HG03342 (cell line): Measurements from ENCODE around the gene KRTAP1-5.
"Not testable (repeated sequence)": the region's sequence is repeated elsewhere in the genome, so short reads cannot be mapped to it uniquely, and the experiment has no call there.

ENCODE experiments used
- ATAC-seq: cut with Tn5 transposase; IDR thresholded peaks from one replicate; pipeline ENCODE4 v1.9.1; 2021; ENCODE audit warnings: mild to moderate bottlenecking, moderate library complexity; ENCODE audit not compliant: unreplicated experiment

KRTAP1-5 gene

GRCh38 chr17:41009301-41009760 is 17.7 kb downstream of the KRTAP1-5 start:
- no peak for ATAC-seq

DNA sequence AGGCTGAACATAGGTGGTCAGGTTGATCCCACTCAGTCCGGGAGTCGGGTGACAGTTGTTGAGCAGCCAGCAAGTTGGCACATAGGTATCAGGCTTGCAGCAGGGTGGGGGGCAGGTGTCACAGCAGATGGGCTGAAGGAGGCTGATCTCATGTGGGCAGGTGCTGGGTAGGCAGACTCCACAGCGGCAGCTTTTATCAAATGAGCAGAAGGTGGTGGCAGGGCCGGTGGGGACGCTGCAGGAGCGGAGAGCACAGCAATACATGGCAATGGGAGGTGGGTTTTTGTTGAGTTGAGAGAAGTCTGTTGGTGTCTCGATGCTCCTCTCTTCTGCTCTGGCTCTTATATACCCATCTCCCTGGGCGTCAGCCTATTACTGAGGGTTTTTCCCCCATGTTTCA is 18.2 kb downstream of the KRTAP1-5 start, which contains the start of gene KRTAP3-1:
Gene KRTAP3-1, minus strand, starts transcription at position 318 of the 400 bp plus-strand sequence. Its CDS starts 54 bp downstream, at position 264.
- no peak for ATAC-seq

DNA sequence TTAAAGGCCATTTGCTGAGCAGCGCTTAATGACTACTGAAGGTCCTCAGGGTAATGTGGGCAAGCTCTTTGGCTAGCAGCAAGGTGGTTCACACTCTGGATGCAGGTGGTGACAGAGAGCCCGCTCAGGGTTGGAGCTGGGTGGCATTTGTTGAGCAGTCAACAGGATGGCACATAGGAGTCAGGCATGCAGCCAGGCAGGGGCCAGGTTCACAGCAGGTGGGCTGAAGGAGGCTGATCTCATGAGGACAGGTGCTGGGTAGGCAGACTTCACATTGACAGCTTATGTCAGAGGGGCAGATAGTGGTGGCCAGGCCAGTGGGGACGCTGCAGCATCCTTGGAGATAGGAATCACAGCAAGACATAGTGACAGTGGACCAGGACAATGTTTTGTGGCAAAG is 22.6 kb downstream of the KRTAP1-5 start:
- ATAC-seq, result no peak

DNA sequence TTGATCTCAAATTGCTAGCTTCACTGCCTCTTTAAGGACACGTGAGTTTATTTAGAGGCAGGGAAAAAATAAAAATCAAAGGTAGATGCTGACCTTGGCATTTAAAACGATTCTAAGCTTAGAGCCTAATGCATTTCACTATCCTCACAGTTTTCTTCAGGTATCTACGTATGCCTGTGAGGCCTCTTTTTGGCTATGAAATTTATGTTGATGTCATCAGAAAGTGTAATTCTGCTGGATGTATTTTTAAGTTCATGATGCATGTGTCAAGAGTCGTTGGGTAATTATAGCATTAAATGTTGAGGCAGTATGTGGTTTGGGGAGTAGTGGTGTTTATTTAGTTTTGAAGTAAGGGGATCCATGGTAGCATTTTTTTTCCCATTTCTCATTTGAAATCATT is 23.1 kb downstream of the KRTAP1-5 start:
- no peak for ATAC-seq

DNA sequence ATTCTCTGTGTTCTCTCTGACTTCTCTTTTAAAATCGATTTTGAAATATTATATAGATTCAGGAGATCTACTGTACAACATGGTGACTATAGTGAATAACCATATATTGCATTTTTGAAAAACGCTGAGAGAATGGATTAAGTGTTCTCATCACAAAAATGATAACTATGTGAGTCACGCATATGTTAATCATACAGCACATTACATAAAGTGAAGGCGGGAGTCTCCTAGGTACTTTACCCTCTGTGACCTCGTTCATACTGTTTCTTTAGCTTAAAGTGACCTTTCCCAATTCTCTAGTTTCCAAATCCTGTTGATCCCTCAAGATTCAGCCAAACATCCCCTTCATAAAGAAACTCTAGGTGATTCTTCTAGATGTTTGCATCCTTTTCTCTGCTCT is 24.2 kb downstream of the KRTAP1-5 start:
- ATAC-seq, result no peak

DNA sequence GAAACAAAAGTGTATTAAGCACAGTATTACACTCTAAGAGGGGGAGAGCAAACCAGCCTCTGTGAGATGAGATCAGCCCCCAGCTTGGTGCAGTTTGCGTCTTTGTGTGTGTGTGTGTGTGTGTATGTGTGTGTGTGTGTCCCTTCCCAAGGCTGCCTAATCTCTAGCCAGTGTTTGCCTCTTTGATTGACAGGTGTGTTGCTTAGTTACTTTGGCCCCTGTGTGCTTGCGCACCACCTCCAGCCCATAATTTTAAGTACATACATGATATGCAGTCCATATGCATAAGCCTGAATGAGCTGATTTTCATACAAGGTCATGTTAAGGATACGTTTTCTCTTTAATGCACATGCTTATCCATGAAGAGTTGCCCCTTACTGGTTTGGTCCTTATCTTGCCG is 25.2 kb downstream of the KRTAP1-5 start:
- ATAC-seq, result no peak

DNA sequence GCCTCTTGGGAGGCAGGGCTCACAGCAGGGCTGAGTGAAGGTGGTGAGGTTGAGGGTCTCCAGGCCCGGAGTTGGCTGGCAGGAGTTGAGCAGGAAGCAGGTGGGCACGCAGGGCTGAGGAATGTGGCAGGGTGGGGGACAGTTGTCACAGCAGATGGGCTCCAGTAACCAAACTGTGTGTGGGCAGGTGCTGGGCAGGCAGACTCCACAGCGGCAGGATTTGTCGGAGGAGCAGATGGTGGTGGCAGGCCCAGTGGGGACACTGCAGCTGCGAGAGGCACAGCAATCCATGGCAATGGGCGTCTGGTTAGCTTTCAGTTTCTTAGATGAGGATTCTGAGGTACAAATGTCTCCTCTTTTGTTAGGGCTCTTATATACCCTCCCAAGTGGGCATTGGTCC is 27.4 kb downstream of the KRTAP1-5 start, which contains the start of gene KRTAP3-2:
Gene KRTAP3-2, minus strand, starts transcription at position 344 of the 400 bp plus-strand sequence. Its CDS starts 53 bp downstream, at position 291.
- ATAC-seq, result not testable (repeated sequence)

- no peak for ATAC-seq
These were observed 29.6 kb downstream of the KRTAP1-5 start for GRCh38 chr17:40997361-40997760.

DNA sequence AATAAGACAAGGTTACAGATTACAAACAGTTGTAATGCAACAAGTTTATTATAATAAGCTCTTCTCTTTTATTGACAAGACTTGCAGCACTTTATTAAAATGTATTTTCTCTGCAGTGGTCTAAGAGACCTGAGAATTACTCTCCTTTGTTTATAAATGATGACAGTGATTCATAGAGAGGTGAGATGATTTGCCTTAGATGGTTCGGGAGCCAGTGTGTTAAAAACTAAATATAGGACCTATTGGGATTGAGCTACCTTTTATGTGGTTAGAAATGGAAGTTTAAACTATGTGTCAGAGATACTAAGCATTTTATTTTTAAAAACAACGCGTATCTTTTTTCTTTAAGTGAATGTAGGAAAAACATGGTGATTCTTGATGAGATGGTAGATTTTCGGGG is 30.2 kb downstream of the KRTAP1-5 start:
- ATAC-seq, result no peak

GRCh38 chr17:40995116-40995515 is 31.9 kb downstream of the KRTAP1-5 start:
- no peak for ATAC-seq

DNA sequence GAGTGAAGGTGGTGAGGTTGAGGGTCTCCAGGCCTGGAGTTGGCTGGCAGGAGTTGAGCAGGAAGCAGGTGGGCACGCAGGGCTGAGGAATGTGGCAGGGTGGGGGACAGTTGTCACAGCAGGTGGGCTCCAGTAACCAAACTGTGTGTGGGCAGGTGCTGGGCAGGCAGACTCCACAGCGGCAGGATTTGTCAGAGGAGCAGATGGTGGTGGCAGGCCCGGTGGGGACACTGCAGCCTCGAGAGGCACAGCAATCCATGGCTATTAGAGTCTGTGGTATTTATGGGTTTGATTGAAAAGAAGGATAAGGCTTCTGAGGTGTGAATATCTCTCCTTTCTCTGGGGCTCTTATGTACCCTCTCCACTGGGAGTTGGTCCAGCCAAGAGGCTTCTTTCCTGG is 33.2 kb downstream of the KRTAP1-5 start, which contains the start of gene KRTAP3-3:
Gene KRTAP3-3, minus strand, starts transcription at position 326 of the 400 bp plus-strand sequence. Its CDS starts 67 bp downstream, at position 259.
- ATAC-seq, result no peak

DNA sequence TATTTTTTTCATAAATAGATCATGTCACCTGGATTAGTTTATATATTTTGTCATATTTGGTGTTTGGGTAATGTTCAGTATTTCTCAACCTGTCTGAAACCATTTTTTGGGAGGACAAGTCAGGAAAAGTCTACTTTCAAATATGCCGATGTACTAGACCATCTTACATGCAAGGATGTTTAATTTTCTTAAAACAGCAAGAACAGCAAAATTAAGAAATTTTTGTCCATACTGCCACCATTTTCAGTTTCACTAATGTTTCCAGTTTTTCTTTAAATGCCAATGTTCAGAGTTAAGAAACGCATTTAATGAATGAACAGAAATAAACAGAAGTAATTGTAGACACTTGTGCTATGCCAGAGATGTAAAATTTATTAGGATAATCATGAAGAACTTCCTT is 33.9 kb downstream of the KRTAP1-5 start:
- no peak for ATAC-seq

DNA sequence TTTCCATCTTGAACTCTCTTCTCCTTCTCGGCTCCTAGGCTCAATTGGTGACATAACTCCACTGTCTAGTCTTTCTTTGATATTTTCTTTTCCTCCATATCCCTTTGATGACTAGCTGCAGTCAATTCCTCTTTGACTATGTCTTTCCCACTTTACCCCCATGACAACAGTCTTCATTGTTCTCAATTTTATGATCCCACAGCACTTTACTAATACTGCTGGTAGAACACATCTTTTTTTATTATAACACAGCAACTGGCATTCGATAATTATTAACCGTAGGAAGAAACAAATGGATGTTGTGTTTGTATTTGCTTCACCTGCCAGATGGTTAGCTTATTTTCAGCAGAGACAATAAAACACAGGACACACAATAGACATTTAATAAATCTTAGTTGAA is 34.3 kb downstream of the KRTAP1-5 start:
- no peak for ATAC-seq

- ATAC-seq, result no peak
These were observed 40.1 kb downstream of the KRTAP1-5 start for GRCh38 chr17:40986920-40987319.

DNA sequence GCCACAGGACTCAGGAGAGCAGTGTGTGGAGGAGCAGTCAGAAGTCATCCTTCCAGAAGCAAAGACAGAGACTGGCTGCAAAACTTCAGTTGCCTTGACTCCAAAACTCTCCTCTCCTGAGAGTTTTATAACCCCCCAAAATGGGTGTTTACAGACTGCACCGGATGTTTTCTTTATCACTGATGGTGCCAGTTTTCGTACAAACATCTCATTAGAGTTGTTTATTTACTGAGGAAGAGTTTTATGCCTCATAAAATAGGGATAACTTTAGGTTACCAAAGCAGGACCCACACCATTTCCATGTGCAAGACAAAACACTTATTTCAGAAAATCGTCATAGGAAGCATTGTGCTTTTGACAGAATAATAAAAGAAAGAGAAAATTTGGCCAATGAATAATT is 42.8 kb downstream of the KRTAP1-5 start, which contains the start of gene KRT40:
Gene KRT40, minus strand, starts transcription at position 101 of the 400 bp plus-strand sequence. Its CDS starts 53 bp downstream, at position 48.
- ATAC-seq, result no peak

- ATAC-seq, result no peak
These were observed 45.9 kb downstream of the KRTAP1-5 start for GRCh38 chr17:40981115-40981514.

GRCh38 chr17:40980596-40980995 is 46.4 kb downstream of the KRTAP1-5 start:
- ATAC-seq, result no peak

GRCh38 chr17:40980117-40980516 is 46.9 kb downstream of the KRTAP1-5 start:
- no peak for ATAC-seq

- no peak for ATAC-seq
These were observed 48.3 kb downstream of the KRTAP1-5 start for GRCh38 chr17:40978575-40979151.
